B cell (primary cell): ENCODE results near the gene ZNF747. TPM values are rescaled to one million over a fixed set of nuclear protein-coding genes. Genes with fewer than 3 reads are reported as not detected.

Experiments used
- ATAC-seq: fragments of 200-7000 bp; cut with Tn5 transposase; one replicate; pipeline ENCODE4 v1.10.0; 2021; ENCODE audit warnings: low read depth, mild to moderate bottlenecking, moderate number of reproducible peaks, moderate library complexity
- CTCF ChIA-PET: fragments of 350-600 bp; sonication (Branson Sonifier 250); formaldehyde crosslinking; loops from one replicate; lab custom pipeline; 2021; ENCODE audit warnings: antibody characterized with exemption, inconsistent platforms; lab: Charles Lee
- POLR2A ChIA-PET: fragments of 350-600 bp; sonication (Branson Sonifier 250); formaldehyde crosslinking; loops from one replicate; lab custom pipeline; 2021; ENCODE audit warnings: antibody characterized with exemption; lab: Charles Lee
- DNase-seq: peaks from one replicate; pipeline ENCODE4 v3.0.0; 2013
- H2AFZ ChIP-seq: 2 replicates; pipeline ENCODE4 v1.6.1; 2012; ENCODE audit warnings: mild to moderate bottlenecking, low read depth, low read length; ENCODE audit not compliant: insufficient read depth, poor library complexity, severe bottlenecking
- H3K27ac ChIP-seq, 2 donors: 1 replicate in 1 of 2; 2 replicates in 1 of 2; pipeline ENCODE4 v1.5.1; 2012 to 2013; ENCODE audit warnings: low read length in 2 of 2, mild to moderate bottlenecking in 2 of 2, moderate library complexity in 1 of 2
- H3K27me3 ChIP-seq, 4 experiments: fragments of 200-600 bp in 1 of 4; sonication (generic) in 1 of 4; replicated peaks in 1 of 4; 1 replicate in 2 of 4; 2 replicates in 2 of 4; pipeline versions ENCODE4 v1.6.1 to v1.7.0; 2013 to 2016; ENCODE audit warnings: low read length in 3 of 4, mild to moderate bottlenecking in 2 of 4, mixed read lengths in 1 of 4, moderate library complexity in 1 of 4; ENCODE audit not compliant: insufficient read depth in 4 of 4, control insufficient read depth in 3 of 4; ENCODE audit errors: control extremely low read depth in 1 of 4
- H3K36me3 ChIP-seq, 2 experiments: replicated peaks in 1 of 2; 1 replicate in 1 of 2; 2 replicates in 1 of 2; pipeline versions ENCODE4 v1.6.1 to v1.7.1; 2013; ENCODE audit warnings: low read length in 1 of 2; ENCODE audit not compliant: insufficient read depth in 2 of 2, control insufficient read depth in 1 of 2; ENCODE audit errors: control extremely low read depth in 1 of 2, extremely low read depth in 1 of 2
- H3K4me1 ChIP-seq, 2 donors: fragments of 200-600 bp in 1 of 2; sonication (generic) in 1 of 2; 1 replicate in 1 of 2; 2 replicates in 1 of 2; pipeline versions ENCODE4 v1.5.1 to v1.6.1; 2013 to 2017; ENCODE audit warnings: low read length in 2 of 2; ENCODE audit not compliant: control insufficient read depth in 2 of 2, insufficient read depth in 2 of 2
- H3K4me2 ChIP-seq: replicated peaks from 2 replicates; pipeline ENCODE3; 2012; ENCODE audit warnings: mild to moderate bottlenecking, low read depth, low read length; ENCODE audit not compliant: poor library complexity, severe bottlenecking
- H3K4me3 ChIP-seq, 5 experiments: fragments of 200-600 bp in 1 of 5; sonication (generic) in 1 of 5; 1 replicate in 3 of 5; 2 replicates in 2 of 5; pipeline versions ENCODE4 v1.5.1 to v1.7.0; 2011 to 2016; ENCODE audit warnings: low read length in 4 of 5, mild to moderate bottlenecking in 4 of 5, low read depth in 2 of 5, control low read depth in 1 of 5, moderate library complexity in 1 of 5; ENCODE audit not compliant: insufficient read depth in 1 of 5; ENCODE audit errors: control extremely low read depth in 1 of 5, extremely low read depth in 1 of 5
- H3K79me2 ChIP-seq: fragments of 200-600 bp; sonication (generic); one replicate; pipeline ENCODE4 v1.6.0; 2016; ENCODE audit warnings: low read length; ENCODE audit not compliant: control insufficient read depth, insufficient read depth
- H3K9ac ChIP-seq: fragments of 200-600 bp; sonication (generic); 2 replicates; pipeline ENCODE4 v1.6.1; 2017; ENCODE audit warnings: mild to moderate bottlenecking, low read length, moderate library complexity
- H3K9me3 ChIP-seq, 3 donors: one replicate each; pipeline versions ENCODE4 v1.6.1 to v1.7.1; 2013; ENCODE audit warnings: low read length in 2 of 3; ENCODE audit not compliant: control insufficient read depth in 2 of 3, insufficient read depth in 1 of 3; ENCODE audit errors: control extremely low read depth in 1 of 3
- H4K20me1 ChIP-seq: 2 replicates; pipeline ENCODE4 v1.6.0; 2012; ENCODE audit warnings: mild to moderate bottlenecking, low read length; ENCODE audit not compliant: insufficient read depth, control insufficient read depth, poor library complexity, severe bottlenecking
- H3K27ac Mint-ChIP-seq: one replicate; pipeline ENCODE4 v1.8.0; 2021; ENCODE audit warnings: mixed read lengths
- H3K27me3 Mint-ChIP-seq: one replicate; pipeline ENCODE4 v1.8.0; 2021; ENCODE audit warnings: mixed read lengths
- H3K4me1 Mint-ChIP-seq: one replicate; pipeline ENCODE4 v1.8.0; 2021; ENCODE audit warnings: mixed read lengths
- H3K4me3 Mint-ChIP-seq: one replicate; pipeline ENCODE4 v1.8.0; 2021; ENCODE audit warnings: mixed read lengths
- H3K9me3 Mint-ChIP-seq: one replicate; pipeline ENCODE4 v1.8.0; 2022; ENCODE audit warnings: mixed read lengths; ENCODE audit not compliant: insufficient read depth
- EZH2 ChIP-seq: IDR thresholded peaks from 2 replicates; pipeline ENCODE4 v1.6.1; 2012; ENCODE audit warnings: borderline replicate concordance, low read depth, mild to moderate bottlenecking, moderate library complexity, low read length; ENCODE audit not compliant: insufficient read depth, poor library complexity, severe bottlenecking
- WGBS: methylation state at CpG from one replicate; pipeline ENCODE4 v1.1.5; 2013; ENCODE audit warnings: missing lambda C conversion rate; ENCODE audit not compliant: insufficient coverage; 5-methylcytosine and 5-hydroxymethylcytosine counted together
- intact Hi-C: fragments of 100-400 bp; cut with micrococcal nuclease; formaldehyde crosslinking; loops from one replicate; pipeline ENCODE4 v1.10.0; 2022
- polyA plus RNA-seq: library from polyadenylated mRNA; depleted of rRNA; stranded (reverse); fragments of >200 nt; gene quantifications from 2 replicates; pipeline ENCODE4 v1.2.3, GENCODE V29; 2012
- total RNA-seq, 2 donors: library from RNA; stranded (reverse); fragments of 120-200 nt in 1 of 2; gene quantifications; 1 replicate in 1 of 2; 2 replicates in 1 of 2; pipeline versions ENCODE4 v1.2.3 to v1.2.4, GENCODE V29; 2013 to 2022
- TF ChIP-seq, protein P1 (sequence below): fragments of 200-600 bp; IDR thresholded peaks from one replicate; pipeline ENCODE4 v1.8.0; 2022; ENCODE audit warnings: antibody characterized with exemption, mild to moderate bottlenecking

The ZNF747 gene
- total and polyA plus RNA-seq, 2 donors (not counting 1 experiment from before 2014, with no cell fraction given), result 9.7 to 17.3 TPM

- no peak overlapping the region for H3K4me3 ChIP-seq
- H3K27ac ChIP-seq, result no peak overlapping the region
- no peaks in the 10 kb centered on the region for H3K27me3 ChIP-seq
- no peaks in the 10 kb centered on the region for H3K9me3 Mint-ChIP-seq
- 94% methylated on average over 8 of the region's 11 CpGs for WGBS
- H3K4me3 Mint-ChIP-seq, result no peak overlapping the region
- intact Hi-C loops, result no loop called here
- no peak for DNase-seq
- no peak for ATAC-seq
- TF ChIP-seq, protein P1, sequence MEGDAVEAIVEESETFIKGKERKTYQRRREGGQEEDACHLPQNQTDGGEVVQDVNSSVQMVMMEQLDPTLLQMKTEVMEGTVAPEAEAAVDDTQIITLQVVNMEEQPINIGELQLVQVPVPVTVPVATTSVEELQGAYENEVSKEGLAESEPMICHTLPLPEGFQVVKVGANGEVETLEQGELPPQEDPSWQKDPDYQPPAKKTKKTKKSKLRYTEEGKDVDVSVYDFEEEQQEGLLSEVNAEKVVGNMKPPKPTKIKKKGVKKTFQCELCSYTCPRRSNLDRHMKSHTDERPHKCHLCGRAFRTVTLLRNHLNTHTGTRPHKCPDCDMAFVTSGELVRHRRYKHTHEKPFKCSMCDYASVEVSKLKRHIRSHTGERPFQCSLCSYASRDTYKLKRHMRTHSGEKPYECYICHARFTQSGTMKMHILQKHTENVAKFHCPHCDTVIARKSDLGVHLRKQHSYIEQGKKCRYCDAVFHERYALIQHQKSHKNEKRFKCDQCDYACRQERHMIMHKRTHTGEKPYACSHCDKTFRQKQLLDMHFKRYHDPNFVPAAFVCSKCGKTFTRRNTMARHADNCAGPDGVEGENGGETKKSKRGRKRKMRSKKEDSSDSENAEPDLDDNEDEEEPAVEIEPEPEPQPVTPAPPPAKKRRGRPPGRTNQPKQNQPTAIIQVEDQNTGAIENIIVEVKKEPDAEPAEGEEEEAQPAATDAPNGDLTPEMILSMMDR, result no peak
- TF ChIP-seq EZH2, result no peak
- no peaks in the 10 kb centered on the region for H3K9me3 ChIP-seq
- ChIA-PET POLR2A (interaction anchor here (0.6 kb wide), 2 partner anchors 15 to 55 kb away, joined by 4 to 9 read pairs; no protein-coding TSS in a partner anchor), CTCF (interaction anchor here (0.6 to 1.7 kb wide), 2 partner anchors 72 to 379 kb away, joined by 4 to 6 read pairs; no protein-coding TSS in a partner anchor)
- no peak overlapping the region for H2AFZ ChIP-seq
- H3K27ac Mint-ChIP-seq, result peak overlapping the region; percentile 5
- H4K20me1 ChIP-seq, result no peaks in the 10 kb centered on the region
- H3K4me1 ChIP-seq, result peaks cover 0 to 10% of the 10 kb centered on the region in 2 donors
- H3K27me3 Mint-ChIP-seq, result no peaks in the 10 kb centered on the region
- H3K79me2 ChIP-seq, result no peaks in the 10 kb centered on the region
- H3K4me1 Mint-ChIP-seq, result peaks cover 3% of the 10 kb centered on the region
- H3K36me3 ChIP-seq, result peaks cover 0 to 34% of the 10 kb centered on the region in 2 experiments
- H3K4me2 ChIP-seq, result no peak overlapping the region
- H3K9ac ChIP-seq, result no peak overlapping the region
These were observed 12.6 kb downstream of the ZNF747 start for GRCh38 chr16:30521873-30522641.

- ChIA-PET CTCF (interaction anchor here (0.6 kb wide), 1 partner anchor 380 kb away, joined by 6 read pairs; no protein-coding TSS in a partner anchor), POLR2A (no interaction called here)
- Histone ChIP-seq H3K27me3 (no peaks in the 10 kb centered on the region), H2AFZ (no peak overlapping the region), H3K79me2 (no peaks in the 10 kb centered on the region), H3K27ac (no peak overlapping the region), H3K4me1 (peaks cover 0 to 10% of the 10 kb centered on the region in 2 donors), H3K4me3 (no peak overlapping the region), H4K20me1 (no peaks in the 10 kb centered on the region), H3K4me2 (no peak overlapping the region), H3K9me3 (no peaks in the 10 kb centered on the region), H3K36me3 (peaks cover 0 to 40% of the 10 kb centered on the region in 2 experiments), H3K9ac (no peak overlapping the region)
- no peak overlapping the region for H3K4me3 Mint-ChIP-seq
- TF ChIP-seq EZH2, result no peak
- TF ChIP-seq, protein P1, result no peak
- no peaks in the 10 kb centered on the region for H3K27me3 Mint-ChIP-seq
- no peaks in the 10 kb centered on the region for H3K9me3 Mint-ChIP-seq
- H3K27ac Mint-ChIP-seq, result no peak overlapping the region
- ATAC-seq (no peak), DNase-seq (no peak)
- peaks cover 3% of the 10 kb centered on the region for H3K4me1 Mint-ChIP-seq
- intact Hi-C loops, result no loop called here
- WGBS, result 98% methylated on average over 6 of the region's 7 CpGs
These were observed 13.2 kb downstream of the ZNF747 start for GRCh38 chr16:30521476-30521872.
